Erythroblast (primary cell): ENCODE measurements around the gene STRIP2.

Experiments
- DNase-seq, 2 experiments: peaks; one replicate each; lab custom pipeline; 2025; lab: John Stamatoyannopoulos, UW
- GATA1 ChIP-seq: IDR thresholded peaks from 2 replicates; pipeline ENCODE4 v1.6.1; 2011; ENCODE audit warnings: low read depth, mild to moderate bottlenecking, control low read depth, low read length, moderate library complexity
- POLR2A ChIP-seq: IDR thresholded peaks from 2 replicates; pipeline ENCODE4 v1.6.1; 2011; ENCODE audit warnings: mild to moderate bottlenecking, low read length

The STRIP2 gene

GRCh38 chr7:129503725-129504124, 69.5 kb downstream of the STRIP2 start:
- DNase-seq, result no peak
- TF ChIP-seq POLR2A, result no peak
- no peak for TF ChIP-seq GATA1

- no peak for DNase-seq
- TF ChIP-seq GATA1 (no peak), POLR2A (no peak)
Observed at GRCh38 chr7:129512192-129512591, 78.0 kb downstream of the STRIP2 start.

- DNase-seq, result no peak
- TF ChIP-seq GATA1 (no peak), POLR2A (no peak)
Observed at GRCh38 chr7:129513546-129513945, 79.3 kb downstream of the STRIP2 start.

- DNase-seq, result no peak
- no peak for TF ChIP-seq GATA1
- no peak for TF ChIP-seq POLR2A
Observed at GRCh38 chr7:129514683-129515082, 80.5 kb downstream of the STRIP2 start.

- DNase-seq, result no peak
- TF ChIP-seq GATA1 (no peak), POLR2A (no peak)
Observed at GRCh38 chr7:129515381-129515780, 81.1 kb downstream of the STRIP2 start.

GRCh38 chr7:129517931-129518330, 83.7 kb downstream of the STRIP2 start:
- no peak for DNase-seq
- TF ChIP-seq POLR2A (no peak), GATA1 (no peak)

- DNase-seq, result no peak
- TF ChIP-seq GATA1 (no peak), POLR2A (no peak)
Observed at GRCh38 chr7:129519464-129519863, 85.2 kb downstream of the STRIP2 start.

GRCh38 chr7:129522088-129522970, 88.1 kb downstream of the STRIP2 start:
- DNase-seq, result no peak
- TF ChIP-seq GATA1, result no peak
- TF ChIP-seq POLR2A, result no peak

- TF ChIP-seq POLR2A, result no peak
- TF ChIP-seq GATA1, result no peak
- no peak for DNase-seq
Observed at GRCh38 chr7:129522971-129523340, 88.7 kb downstream of the STRIP2 start.

- TF ChIP-seq GATA1 (no peak), POLR2A (no peak)
- DNase-seq, result no peak
Observed at GRCh38 chr7:129523924-129524323, 89.7 kb downstream of the STRIP2 start.

GRCh38 chr7:129524405-129524804, 90.2 kb downstream of the STRIP2 start:
- DNase-seq, result peak in 1 of 2 experiments; percentile 12

GRCh38 chr7:129525225-129525862, 91.1 kb downstream of the STRIP2 start:
- DNase-seq, result no peak
- no peak for TF ChIP-seq POLR2A
- no peak for TF ChIP-seq GATA1

- TF ChIP-seq GATA1, result no peak
- TF ChIP-seq POLR2A, result no peak
- DNase-seq, result no peak
Observed at GRCh38 chr7:129529643-129530042, 95.4 kb downstream of the STRIP2 start.

- no peak for DNase-seq
Observed at GRCh38 chr7:129530795-129531391, 96.7 kb downstream of the STRIP2 start.

GRCh38 chr7:129531721-129532120, 97.5 kb downstream of the STRIP2 start:
- TF ChIP-seq POLR2A, result no peak
- TF ChIP-seq GATA1, result no peak
- no peak for DNase-seq

More at GRCh38 chr7:129530795-129531391, 96.7 kb downstream of the STRIP2 start:
- TF ChIP-seq POLR2A, result no peak
- TF ChIP-seq GATA1, result no peak
